Brain microvascular endothelial cell (primary cell): Measurements from ENCODE around the gene RNF213.
A peak's percentile ranks its signal among the peaks of the same experiment; 100 is the strongest.

ENCODE experiments used
- DNase-seq: peaks from one replicate; pipeline ENCODE4 v3.0.0-alpha.2; 2020
- H3K27ac ChIP-seq: fragments of 250-450 bp; sonication (Bioruptor Pico); 2 replicates; pipeline ENCODE4 v1.5.1; 2020; ENCODE audit warnings: mild to moderate bottlenecking, moderate library complexity
- H3K27me3 ChIP-seq: fragments of 250-450 bp; sonication (Bioruptor Pico); replicated peaks from 2 replicates; pipeline ENCODE4 v1.5.1; 2020; ENCODE audit warnings: mild to moderate bottlenecking
- H3K36me3 ChIP-seq: fragments of 250-450 bp; sonication (Bioruptor Pico); replicated peaks from 2 replicates; pipeline ENCODE4 v1.5.1; 2020; ENCODE audit warnings: mild to moderate bottlenecking
- H3K4me3 ChIP-seq: 2 replicates; pipeline ENCODE4 v1.5.1; 2011; ENCODE audit warnings: low read depth, mild to moderate bottlenecking, control low read depth, low read length, moderate library complexity
- CTCF ChIP-seq: IDR thresholded peaks from 2 replicates; pipeline ENCODE4 v1.5.1; 2011; ENCODE audit warnings: low read depth, mild to moderate bottlenecking, moderate library complexity, low read length, control low read depth, inconsistent platforms; ENCODE audit errors: missing control alignments
- in situ Hi-C: cut with HindIII; loops from 2 replicates; pipeline ENCODE4 v1.10.0; 2017; ENCODE audit warnings: low sequenced_read_pairs, low pct_ligation_motif_present

The RNF213 gene

GRCh38 chr17:80263253-80264204 lies 2.9 kb downstream of the RNF213 start:
- TF ChIP-seq CTCF, result peak; percentile 36
- H3K36me3 ChIP-seq, result peaks cover 6% of the 10 kb centered on the region
- peak; percentile 91 for DNase-seq
- in situ Hi-C loops, result no loop called here
- peak overlapping the region; percentile 41 for H3K4me3 ChIP-seq
- peak overlapping the region; percentile 11 for H3K27ac ChIP-seq
- H3K27me3 ChIP-seq, result no peaks in the 10 kb centered on the region

GRCh38 chr17:80264205-80265075 lies 3.8 kb downstream of the RNF213 start:
- Histone ChIP-seq H3K27ac (no peak overlapping the region), H3K27me3 (no peaks in the 10 kb centered on the region), H3K36me3 (peaks cover 11% of the 10 kb centered on the region), H3K4me3 (no peak overlapping the region)
- no peak for TF ChIP-seq CTCF
- no peak for DNase-seq
- in situ Hi-C loops, result no loop called here

GRCh38 chr17:80265205-80266068 lies 4.8 kb downstream of the RNF213 start:
- no peak overlapping the region for H3K27ac ChIP-seq
- peaks cover 13% of the 10 kb centered on the region for H3K36me3 ChIP-seq
- no peaks in the 10 kb centered on the region for H3K27me3 ChIP-seq
- in situ Hi-C loops, result no loop called here
- no peak for TF ChIP-seq CTCF
- DNase-seq, result no peak
- H3K4me3 ChIP-seq, result no peak overlapping the region

GRCh38 chr17:80267391-80267790 lies 6.7 kb downstream of the RNF213 start:
- TF ChIP-seq CTCF, result no peak
- Histone ChIP-seq H3K27ac (no peak overlapping the region), H3K36me3 (peaks cover 10% of the 10 kb centered on the region), H3K27me3 (no peaks in the 10 kb centered on the region), H3K4me3 (no peak overlapping the region)
- DNase-seq, result no peak
- in situ Hi-C loops, result no loop called here

GRCh38 chr17:80268427-80268826 lies 7.8 kb downstream of the RNF213 start:
- Histone ChIP-seq H3K27ac (no peak overlapping the region), H3K4me3 (no peak overlapping the region), H3K27me3 (no peaks in the 10 kb centered on the region), H3K36me3 (peaks cover 10% of the 10 kb centered on the region)
- DNase-seq, result no peak
- in situ Hi-C loops, result no loop called here
- TF ChIP-seq CTCF, result no peak
